Femur (tissue), 1 donor: ENCODE measurements around the gene RANBP3.

Experiments used
- DNase-seq: peaks from one replicate; pipeline ENCODE4 v3.0.0-alpha.2; 2017

RANBP3 gene

GRCh38 chr19:5947435-5947834 is 30.5 kb downstream of the RANBP3 start:
- peak; percentile 51 for DNase-seq

- no peak for DNase-seq
Measured at GRCh38 chr19:5943623-5944022, 34.3 kb downstream of the RANBP3 start.

GRCh38 chr19:5943045-5943444 is 34.9 kb downstream of the RANBP3 start:
- peak; percentile 65 for DNase-seq

DNA sequence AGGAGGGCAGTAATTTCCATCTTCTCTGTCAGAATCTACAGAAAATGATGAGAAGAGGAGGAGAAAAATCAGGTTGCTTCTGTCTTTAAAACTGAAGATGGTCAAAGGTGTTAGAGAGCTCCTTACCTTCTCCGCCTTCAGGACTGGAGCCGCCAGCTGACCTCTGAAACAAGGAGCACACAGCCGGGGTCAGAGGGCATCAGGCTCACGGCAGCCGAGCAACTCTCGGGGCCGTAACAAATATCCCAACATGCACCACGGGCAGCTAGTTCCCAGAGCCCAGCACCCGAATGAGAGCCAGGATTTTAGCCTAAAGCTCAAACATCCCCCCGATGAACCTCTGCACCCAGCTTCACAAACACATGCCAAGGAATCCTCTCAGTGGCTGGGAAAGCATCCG is 36.3 kb downstream of the RANBP3 start:
- DNase-seq: no peak

DNA sequence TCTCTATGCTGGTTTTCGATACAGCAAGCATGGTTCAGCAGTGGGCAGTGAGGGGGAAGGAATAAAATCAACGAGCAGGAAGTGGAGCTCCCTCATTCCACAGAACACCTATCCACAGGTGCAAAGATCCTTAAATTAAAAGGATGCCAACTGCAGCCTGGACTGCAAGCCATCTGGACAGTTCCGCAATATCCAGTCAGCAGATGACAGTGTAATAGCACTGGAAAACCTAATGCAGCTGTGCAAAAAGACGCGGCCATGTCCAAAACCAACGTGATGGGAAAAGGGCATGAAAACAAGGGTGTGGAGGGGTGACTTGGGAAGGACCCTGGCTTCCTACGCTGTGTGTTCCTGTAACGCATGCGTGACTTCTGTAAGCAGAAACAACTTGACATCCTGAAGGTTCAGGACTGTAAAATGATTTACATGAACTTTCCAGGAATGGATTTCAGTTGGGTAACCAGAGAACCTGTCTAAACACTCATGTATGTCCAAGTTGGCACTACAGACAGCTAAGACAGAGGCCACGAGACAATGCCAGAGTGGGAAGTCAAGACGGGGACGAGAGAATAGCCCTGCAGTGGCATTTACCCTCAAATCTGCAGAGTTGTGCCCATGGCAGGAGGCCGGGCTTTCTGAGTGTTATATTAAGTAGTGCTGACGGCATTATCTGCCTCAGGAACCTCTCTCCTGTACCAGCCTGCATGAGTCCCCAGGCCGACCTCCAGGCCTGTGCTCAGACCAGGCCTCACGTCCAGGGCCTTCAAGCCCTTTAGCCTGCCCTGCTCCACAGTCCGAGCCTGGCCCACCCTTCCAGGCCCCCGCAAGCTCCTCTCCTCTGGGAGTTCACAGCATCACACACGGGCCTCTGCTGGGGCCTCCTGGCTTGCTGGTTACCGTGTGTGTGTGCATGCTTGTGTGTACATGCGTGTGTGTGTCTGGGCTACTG is 37.4 kb downstream of the RANBP3 start:
- DNase-seq: no peak

DNA sequence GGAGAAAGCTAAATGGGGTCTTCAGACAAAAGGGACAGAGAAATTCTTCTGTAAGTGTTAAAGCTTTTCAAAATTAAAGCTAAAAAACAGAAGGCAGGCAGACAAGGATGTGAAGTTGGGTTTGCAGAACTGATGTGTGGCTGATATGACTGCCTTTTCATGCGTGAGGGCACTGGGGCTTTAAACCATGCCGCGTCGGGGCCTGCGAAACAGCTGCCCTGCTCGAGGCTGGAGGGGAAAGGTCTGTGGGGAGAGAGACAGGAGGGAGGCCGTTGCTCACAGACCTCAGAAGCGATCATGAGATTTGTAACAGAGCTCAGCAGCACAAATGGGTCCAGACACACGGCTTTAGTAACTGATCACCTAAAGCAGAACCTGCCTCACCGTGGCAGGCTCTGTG is 40.4 kb downstream of the RANBP3 start:
- no peak for DNase-seq

DNA sequence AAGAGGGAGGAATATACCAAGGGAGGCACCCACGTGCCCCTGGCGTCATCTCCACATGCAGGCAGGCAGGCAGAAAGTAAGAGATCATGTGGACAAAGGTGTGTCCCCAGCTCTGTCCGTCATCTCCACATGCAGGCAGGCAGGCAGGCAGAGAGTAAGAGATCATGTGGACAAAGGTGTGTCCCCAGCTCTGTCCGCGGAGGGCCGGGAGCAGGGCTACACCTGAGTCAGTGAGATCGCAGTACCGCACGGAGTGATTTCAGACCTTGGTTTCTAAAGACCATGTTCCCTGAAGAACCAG is 41.7 kb downstream of the RANBP3 start:
- no peak for DNase-seq

GRCh38 chr19:5935473-5936291 is 42.3 kb downstream of the RANBP3 start:
- DNase-seq: no peak

DNA sequence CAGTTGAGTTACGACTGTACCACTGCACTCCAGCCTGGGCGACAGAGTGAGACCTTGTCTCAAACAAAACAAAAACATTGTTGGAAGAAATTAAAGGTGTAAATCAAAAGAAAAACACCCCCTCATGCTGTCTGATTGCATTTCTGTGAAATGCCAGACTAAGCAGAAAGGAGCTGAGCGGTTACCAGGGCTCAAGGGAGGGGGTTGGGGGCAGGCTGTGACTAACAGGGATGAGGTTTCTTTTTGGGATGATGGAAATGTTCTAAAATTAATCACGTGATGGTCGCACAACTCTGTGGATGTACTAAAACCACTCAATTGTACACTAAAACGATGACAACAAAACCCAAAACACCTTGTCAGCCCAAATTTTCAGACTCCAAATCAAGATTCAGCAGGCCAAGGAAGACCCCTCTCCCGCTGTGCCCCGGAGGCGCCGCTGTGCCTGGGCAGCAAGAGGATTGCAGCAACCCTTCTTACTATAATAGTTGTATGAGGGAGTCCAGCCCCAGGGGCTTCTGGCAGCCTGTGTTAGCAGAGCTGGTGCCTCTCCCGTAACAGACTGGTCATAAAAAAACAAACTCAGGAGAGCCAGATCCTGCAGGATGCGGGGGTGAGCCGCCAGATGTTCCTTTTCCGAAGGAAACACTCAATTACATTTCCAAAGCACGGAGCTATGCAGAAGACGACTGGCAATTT is 43.0 kb downstream of the RANBP3 start:
- DNase-seq: peak; percentile 77

DNA sequence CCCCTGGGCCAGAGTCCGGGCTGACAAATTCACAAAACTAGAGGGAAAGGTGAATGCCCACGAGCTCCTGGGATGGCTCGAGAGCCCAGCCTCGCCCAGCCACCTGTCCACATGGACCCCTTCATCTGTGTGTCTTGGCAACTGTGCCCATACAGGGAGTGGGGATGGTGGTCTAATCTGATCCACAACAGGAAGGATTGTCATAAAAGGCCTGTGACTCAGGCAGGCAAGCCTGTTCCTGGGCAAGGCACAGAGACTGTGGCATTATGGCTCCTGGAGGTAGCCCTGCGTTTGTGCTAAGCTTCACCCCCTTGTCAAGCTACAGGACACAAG is 43.9 kb downstream of the RANBP3 start:
- no peak for DNase-seq

- no peak for DNase-seq
Measured at GRCh38 chr19:5933391-5934068, 44.4 kb downstream of the RANBP3 start.

GRCh38 chr19:5932609-5933262 is 45.2 kb downstream of the RANBP3 start:
- DNase-seq: no peak

- DNase-seq: no peak
Measured at GRCh38 chr19:5932146-5932545, 45.8 kb downstream of the RANBP3 start.

DNA sequence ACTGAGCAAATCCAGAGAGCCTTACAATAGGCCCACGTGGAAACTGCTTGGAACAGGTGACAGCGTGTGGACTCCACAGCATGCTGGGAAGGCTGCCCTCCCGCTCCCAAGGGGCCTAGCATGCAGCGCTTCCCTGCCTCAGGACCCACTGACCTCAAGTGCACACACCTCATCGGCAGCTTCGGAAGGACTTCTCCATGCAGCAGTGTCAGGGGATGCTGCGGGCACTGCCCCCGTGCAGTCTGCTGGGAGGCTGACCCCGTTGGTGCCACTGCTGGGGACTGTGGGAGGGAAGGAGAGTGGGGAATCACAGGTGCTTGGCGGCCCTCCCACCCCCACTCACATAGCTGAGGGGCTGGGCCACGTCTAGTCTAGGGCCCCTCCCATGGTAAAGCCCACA is 46.7 kb downstream of the RANBP3 start:
- DNase-seq: no peak

DNA sequence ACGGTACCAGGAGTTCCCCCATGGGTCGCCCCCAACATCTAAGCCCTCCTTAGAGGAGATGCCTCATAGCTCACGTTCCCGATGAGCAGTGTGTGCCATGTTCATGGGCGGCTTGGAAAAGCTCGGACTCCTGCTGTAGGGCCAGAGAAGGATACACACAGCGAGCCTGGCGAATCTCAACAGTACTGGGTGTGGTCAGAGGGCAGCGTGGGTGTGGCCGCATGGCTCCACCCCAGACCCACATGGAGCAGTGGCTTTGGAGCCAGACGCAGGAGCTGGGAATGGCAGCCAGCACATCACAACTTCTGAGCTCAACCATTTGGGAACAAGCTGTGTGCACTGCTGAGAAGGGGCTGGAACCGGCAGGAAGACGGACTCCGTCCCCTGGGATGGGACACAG is 48.3 kb downstream of the RANBP3 start:
- DNase-seq: no peak

DNA sequence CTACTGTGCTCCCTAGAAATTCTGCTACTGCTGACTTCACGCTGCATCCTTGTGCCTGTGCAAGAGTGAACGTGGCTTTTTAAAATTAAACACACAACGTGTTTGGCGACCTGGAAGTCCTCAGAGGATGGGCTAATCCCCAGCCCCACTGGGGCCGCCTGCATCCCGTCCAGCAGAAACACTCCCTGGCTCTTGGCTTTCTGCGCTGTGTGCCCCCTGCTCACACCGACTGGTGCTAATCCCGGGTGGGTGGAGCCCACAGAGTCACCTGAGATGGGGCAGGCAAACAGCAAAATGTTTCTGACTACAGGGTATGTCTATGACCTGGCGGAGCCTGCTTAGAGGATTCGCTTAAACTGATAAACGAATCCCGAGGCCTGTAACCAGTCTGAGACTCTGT is 48.8 kb downstream of the RANBP3 start:
- DNase-seq: no peak

GRCh38 chr19:5927441-5927821 is 50.5 kb downstream of the RANBP3 start:
- DNase-seq: no peak

- peak; percentile 88 for DNase-seq
Measured at GRCh38 chr19:5926641-5927440, 51.1 kb downstream of the RANBP3 start.

GRCh38 chr19:5925830-5926427 is 52.0 kb downstream of the RANBP3 start:
- DNase-seq: no peak

GRCh38 chr19:5923356-5923755 is 54.6 kb downstream of the RANBP3 start:
- no peak for DNase-seq

- DNase-seq: no peak
Measured at GRCh38 chr19:5922161-5922545, 55.8 kb downstream of the RANBP3 start.
